ENCODE results near the gene PODXL2. TPM values are rescaled to one million over a fixed set of nuclear protein-coding genes. Genes with fewer than 3 reads are reported as not detected.
A peak's percentile ranks its signal among the peaks of the same experiment; 100 is the strongest.

PODXL2 gene
- total RNA-seq, 1 experiment from 2014 or later: 15.3 TPM

DNA sequence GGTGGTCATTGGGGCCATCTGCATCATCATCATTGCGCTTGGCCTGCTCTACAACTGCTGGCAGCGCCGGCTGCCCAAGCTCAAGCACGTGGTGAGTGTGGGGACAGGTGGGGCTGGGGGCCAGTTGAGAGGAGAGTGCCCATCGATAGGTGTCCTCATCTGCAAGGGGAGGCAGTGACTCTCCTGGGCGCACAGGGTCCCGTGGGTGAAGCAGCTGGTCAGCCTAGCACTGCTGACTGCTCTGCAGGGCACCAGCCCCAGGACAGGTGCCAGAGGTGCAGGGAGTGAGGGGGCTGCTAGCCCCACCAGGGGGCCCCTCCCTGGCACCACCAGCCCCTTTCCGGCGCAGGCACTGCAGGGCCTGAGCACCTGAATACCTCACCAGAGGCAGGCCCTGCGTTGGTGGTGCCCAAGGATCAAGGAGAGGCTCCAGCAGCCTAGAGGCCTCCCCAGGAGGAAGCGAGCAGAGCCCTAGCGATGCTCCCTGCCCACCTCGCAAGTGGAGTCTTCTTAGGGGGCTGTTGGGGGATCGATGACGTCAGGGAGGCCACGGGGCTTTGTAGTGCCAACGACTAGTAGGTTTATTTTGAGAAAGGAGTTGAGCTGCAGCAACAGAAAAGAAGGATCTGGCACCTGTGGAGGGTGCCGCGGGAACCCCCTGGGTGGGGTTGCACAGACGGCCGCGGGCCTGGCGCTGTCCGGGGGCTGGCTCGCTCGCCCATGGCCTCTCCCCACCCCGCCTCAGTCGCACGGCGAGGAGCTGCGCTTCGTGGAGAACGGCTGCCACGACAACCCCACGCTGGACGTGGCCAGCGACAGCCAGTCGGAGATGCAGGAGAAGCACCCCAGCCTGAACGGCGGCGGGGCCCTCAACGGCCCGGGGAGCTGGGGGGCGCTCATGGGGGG lies 42.8 kb downstream of the PODXL2 start:
- intact Hi-C loops (cut with micrococcal nuclease; ENCODE audit: unreplicated experiment): no loop called here
- no TSS peak for BruUV-seq (replicated peaks)
- Histone ChIP-seq H3K4me3 (ENCODE audit: low read depth in 2 of 2, low read length in 2 of 2) (peak overlapping the region; percentile 64 to 79), H3K36me3 (ENCODE audit: control insufficient read depth, insufficient read depth, low read length) (no peaks in the 10 kb centered on the region), H3K27ac (ENCODE audit: low read length) (peak overlapping the region; percentile 78), H3K9me3 (ENCODE audit: control insufficient read depth, insufficient read depth, low read depth, low read length) (no peaks in the 10 kb centered on the region), H3K27me3 (ENCODE audit: control insufficient read depth, insufficient read depth, low read length) (no peaks in the 10 kb centered on the region), H3K4me1 (ENCODE audit: control insufficient read depth, insufficient read depth, low read length) (peaks cover 4% of the 10 kb centered on the region)
- CTCF ChIA-PET: no interaction called here
- DNase-seq (ENCODE audit: low read depth, low spot score) (no peak), ATAC-seq (peak; percentile 22)
- TF ChIP-seq POLR2AphosphoS5 (IDR thresholded peaks at IDR 0.05; ENCODE audit: low read depth, low read length) (no peak; the same call in 1 of the 2 replicates), TCF7L2 (IDR thresholded peaks at IDR 0.05; ENCODE audit: low read depth, low read length) (no peak), SIN3A (IDR thresholded peaks at IDR 0.05; ENCODE audit: borderline replicate concordance, insufficient read depth, low read depth, low read length) (no peak)
- TF ChIP-seq, protein P1, sequence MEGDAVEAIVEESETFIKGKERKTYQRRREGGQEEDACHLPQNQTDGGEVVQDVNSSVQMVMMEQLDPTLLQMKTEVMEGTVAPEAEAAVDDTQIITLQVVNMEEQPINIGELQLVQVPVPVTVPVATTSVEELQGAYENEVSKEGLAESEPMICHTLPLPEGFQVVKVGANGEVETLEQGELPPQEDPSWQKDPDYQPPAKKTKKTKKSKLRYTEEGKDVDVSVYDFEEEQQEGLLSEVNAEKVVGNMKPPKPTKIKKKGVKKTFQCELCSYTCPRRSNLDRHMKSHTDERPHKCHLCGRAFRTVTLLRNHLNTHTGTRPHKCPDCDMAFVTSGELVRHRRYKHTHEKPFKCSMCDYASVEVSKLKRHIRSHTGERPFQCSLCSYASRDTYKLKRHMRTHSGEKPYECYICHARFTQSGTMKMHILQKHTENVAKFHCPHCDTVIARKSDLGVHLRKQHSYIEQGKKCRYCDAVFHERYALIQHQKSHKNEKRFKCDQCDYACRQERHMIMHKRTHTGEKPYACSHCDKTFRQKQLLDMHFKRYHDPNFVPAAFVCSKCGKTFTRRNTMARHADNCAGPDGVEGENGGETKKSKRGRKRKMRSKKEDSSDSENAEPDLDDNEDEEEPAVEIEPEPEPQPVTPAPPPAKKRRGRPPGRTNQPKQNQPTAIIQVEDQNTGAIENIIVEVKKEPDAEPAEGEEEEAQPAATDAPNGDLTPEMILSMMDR (IDR thresholded peaks at IDR 0.05): no peak
- TF ChIP-seq, protein P2, sequence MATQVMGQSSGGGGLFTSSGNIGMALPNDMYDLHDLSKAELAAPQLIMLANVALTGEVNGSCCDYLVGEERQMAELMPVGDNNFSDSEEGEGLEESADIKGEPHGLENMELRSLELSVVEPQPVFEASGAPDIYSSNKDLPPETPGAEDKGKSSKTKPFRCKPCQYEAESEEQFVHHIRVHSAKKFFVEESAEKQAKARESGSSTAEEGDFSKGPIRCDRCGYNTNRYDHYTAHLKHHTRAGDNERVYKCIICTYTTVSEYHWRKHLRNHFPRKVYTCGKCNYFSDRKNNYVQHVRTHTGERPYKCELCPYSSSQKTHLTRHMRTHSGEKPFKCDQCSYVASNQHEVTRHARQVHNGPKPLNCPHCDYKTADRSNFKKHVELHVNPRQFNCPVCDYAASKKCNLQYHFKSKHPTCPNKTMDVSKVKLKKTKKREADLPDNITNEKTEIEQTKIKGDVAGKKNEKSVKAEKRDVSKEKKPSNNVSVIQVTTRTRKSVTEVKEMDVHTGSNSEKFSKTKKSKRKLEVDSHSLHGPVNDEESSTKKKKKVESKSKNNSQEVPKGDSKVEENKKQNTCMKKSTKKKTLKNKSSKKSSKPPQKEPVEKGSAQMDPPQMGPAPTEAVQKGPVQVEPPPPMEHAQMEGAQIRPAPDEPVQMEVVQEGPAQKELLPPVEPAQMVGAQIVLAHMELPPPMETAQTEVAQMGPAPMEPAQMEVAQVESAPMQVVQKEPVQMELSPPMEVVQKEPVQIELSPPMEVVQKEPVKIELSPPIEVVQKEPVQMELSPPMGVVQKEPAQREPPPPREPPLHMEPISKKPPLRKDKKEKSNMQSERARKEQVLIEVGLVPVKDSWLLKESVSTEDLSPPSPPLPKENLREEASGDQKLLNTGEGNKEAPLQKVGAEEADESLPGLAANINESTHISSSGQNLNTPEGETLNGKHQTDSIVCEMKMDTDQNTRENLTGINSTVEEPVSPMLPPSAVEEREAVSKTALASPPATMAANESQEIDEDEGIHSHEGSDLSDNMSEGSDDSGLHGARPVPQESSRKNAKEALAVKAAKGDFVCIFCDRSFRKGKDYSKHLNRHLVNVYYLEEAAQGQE (IDR thresholded peaks at IDR 0.05; ENCODE audit: insufficient read depth in 1 of 2, low read depth in 2 of 2, low read length in 1 of 2): no peak
- in situ Hi-C loops (cut with HindIII; ENCODE audit: low pct_unique_long_range_greater_than_20kb, low sequenced_read_pairs): no loop called here
- POLR2A ChIA-PET: interaction anchor here (0.6 to 0.9 kb wide), 3 partner anchors 13 to 518 kb away, joined by 4 to 7 read pairs (median 4); no protein-coding TSS in a partner anchor

DNA sequence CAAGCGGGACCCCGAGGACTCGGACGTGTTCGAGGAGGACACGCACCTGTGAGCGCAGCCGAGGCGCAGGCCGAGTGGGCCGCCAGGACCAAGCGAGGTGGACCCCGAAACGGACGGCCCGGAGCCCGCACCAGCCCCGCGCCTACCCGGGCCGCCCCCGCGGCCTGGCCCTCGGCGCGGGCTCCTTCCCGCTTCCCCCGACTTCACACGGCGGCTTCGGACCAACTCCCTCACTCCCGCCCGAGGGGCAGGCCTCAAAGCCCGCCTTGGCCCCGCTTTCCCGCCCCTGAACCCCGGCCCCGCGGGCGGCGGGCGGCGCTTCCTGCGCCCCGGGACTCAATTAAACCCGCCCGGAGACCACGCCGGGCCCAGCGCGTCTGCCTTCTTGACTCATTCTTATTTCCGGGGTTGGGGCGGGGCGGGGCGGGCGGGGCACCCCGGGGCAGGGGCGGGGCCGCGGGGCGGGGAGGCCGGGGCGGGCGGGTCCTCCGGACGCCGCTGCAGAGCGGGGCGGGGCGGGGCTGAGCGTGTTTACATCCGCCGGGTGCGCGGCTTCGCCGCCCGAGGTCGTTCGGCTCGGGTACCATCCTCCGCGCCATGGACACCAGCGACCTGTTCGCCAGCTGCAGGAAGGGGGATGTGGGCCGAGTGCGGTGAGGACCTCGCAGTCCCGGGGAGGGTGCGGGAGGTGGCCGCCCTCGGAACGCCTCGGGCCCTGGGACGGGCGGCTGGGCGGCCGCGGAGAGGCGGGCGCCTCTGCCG lies 43.6 kb downstream of the PODXL2 start, which contains the start of gene ABTB1:
Gene ABTB1, plus strand, starts transcription at position 524 of the 762 bp plus-strand sequence. Its CDS starts 74 bp downstream, at position 598.
- DNase-seq (ENCODE audit: low read depth, low spot score) (no peak), ATAC-seq (peak; percentile 89)
- peak within 1 kb of the TSS; percentile 78 for H3K27ac ChIP-seq (ENCODE audit: low read length)
- H3K4me3 ChIP-seq (ENCODE audit: low read depth in 2 of 2, low read length in 2 of 2): peak within 1 kb of the TSS; percentile 66 to 79
- POLR2A ChIA-PET: interaction anchor here (0.6 to 0.9 kb wide), 4 partner anchors 12 to 517 kb away, joined by 4 to 7 read pairs (median 6); no protein-coding TSS in a partner anchor
- peaks cover 4% of the 10 kb centered on the region for H3K4me1 ChIP-seq (ENCODE audit: control insufficient read depth, insufficient read depth, low read length)
- no peaks in the 10 kb centered on the region for H3K27me3 ChIP-seq (ENCODE audit: control insufficient read depth, insufficient read depth, low read length)
- H3K9me3 ChIP-seq (ENCODE audit: control insufficient read depth, insufficient read depth, low read depth, low read length): no peaks in the 10 kb centered on the region
- TF ChIP-seq, protein P2 (IDR thresholded peaks at IDR 0.05; ENCODE audit: insufficient read depth in 1 of 2, low read depth in 2 of 2, low read length in 1 of 2): no peak
- TF ChIP-seq, protein P1 (IDR thresholded peaks at IDR 0.05): no peak
- TF ChIP-seq SIN3A (IDR thresholded peaks at IDR 0.05; ENCODE audit: borderline replicate concordance, insufficient read depth, low read depth, low read length) (0 out of 2 replicates have a peak, but pooled peaks have one; percentile 73), POLR2AphosphoS5 (IDR thresholded peaks at IDR 0.05; ENCODE audit: low read depth, low read length) (peak; percentile 88), TCF7L2 (IDR thresholded peaks at IDR 0.05; ENCODE audit: low read depth, low read length) (no peak)
- TSS peak; percentile 98 for BruUV-seq (replicated peaks)
- intact Hi-C loops (cut with micrococcal nuclease; ENCODE audit: unreplicated experiment): no loop called here
- in situ Hi-C loops (cut with HindIII; ENCODE audit: low pct_unique_long_range_greater_than_20kb, low sequenced_read_pairs): no loop called here
- H3K36me3 ChIP-seq (ENCODE audit: control insufficient read depth, insufficient read depth, low read length): no peaks in the 10 kb centered on the region
- CTCF ChIA-PET: no interaction called here

Measured in Panc1 (cell line).